Measurements from ENCODE around the gene TMEM184A. TPM values are rescaled to one million over a fixed set of nuclear protein-coding genes. Genes with fewer than 3 reads are reported as not detected.
A peak's percentile ranks its signal among the peaks of the same experiment; 100 is the strongest.

Gene TMEM184A
- total RNA-seq, 1 donor from 2014 or later, result not detected

- H3K9me3 Mint-ChIP-seq, result no peaks in the 10 kb centered on the region
- H3K27me3 Mint-ChIP-seq (ENCODE audit: low read depth), result no peaks in the 10 kb centered on the region
- H3K4me1 Mint-ChIP-seq, result no peaks in the 10 kb centered on the region
- H3K4me3 Mint-ChIP-seq, result no peak overlapping the region
- H3K27ac Mint-ChIP-seq (ENCODE audit: unreplicated experiment), result no peak overlapping the region
- no peak for DNase-seq (ENCODE audit: low read depth, low spot score)
- TF ChIP-seq CTCF (conservative IDR thresholded peaks at IDR 0.05), result no peak
- H3K36me3 Mint-ChIP-seq (ENCODE audit: low read depth), result peaks cover 7% of the 10 kb centered on the region
Measured at GRCh38 chr7:1494866-1495563, 61.0 kb downstream of the TMEM184A start.

- no peaks in the 10 kb centered on the region for H3K9me3 Mint-ChIP-seq
- DNase-seq (ENCODE audit: low read depth, low spot score), result no peak
- H3K36me3 Mint-ChIP-seq (ENCODE audit: low read depth), result peaks cover 7% of the 10 kb centered on the region
- TF ChIP-seq CTCF (conservative IDR thresholded peaks at IDR 0.05), result no peak
- H3K4me1 Mint-ChIP-seq, result no peaks in the 10 kb centered on the region
- no peak overlapping the region for H3K4me3 Mint-ChIP-seq
- no peak overlapping the region for H3K27ac Mint-ChIP-seq (ENCODE audit: unreplicated experiment)
- H3K27me3 Mint-ChIP-seq (ENCODE audit: low read depth), result no peaks in the 10 kb centered on the region
Measured at GRCh38 chr7:1494447-1494846, 61.6 kb downstream of the TMEM184A start.

- DNase-seq (ENCODE audit: low read depth, low spot score), result no peak
- TF ChIP-seq CTCF (conservative IDR thresholded peaks at IDR 0.05), result no peak
- no peak overlapping the region for H3K27ac Mint-ChIP-seq (ENCODE audit: unreplicated experiment)
Measured at GRCh38 chr7:1493571-1493970, 62.4 kb downstream of the TMEM184A start.

GRCh38 chr7:1493129-1493528 lies 62.9 kb downstream of the TMEM184A start:
- Mint-ChIP-seq H3K9me3 (no peaks in the 10 kb centered on the region), H3K4me1 (no peaks in the 10 kb centered on the region), H3K4me3 (no peak overlapping the region), H3K27ac (ENCODE audit: unreplicated experiment) (no peak overlapping the region), H3K27me3 (ENCODE audit: low read depth) (no peaks in the 10 kb centered on the region), H3K36me3 (ENCODE audit: low read depth) (peaks cover 7% of the 10 kb centered on the region)
- TF ChIP-seq CTCF (conservative IDR thresholded peaks at IDR 0.05), result no peak
- DNase-seq (ENCODE audit: low read depth, low spot score), result no peak

More at GRCh38 chr7:1493571-1493970, 62.4 kb downstream of the TMEM184A start:
- Mint-ChIP-seq H3K36me3 (ENCODE audit: low read depth) (peaks cover 7% of the 10 kb centered on the region), H3K9me3 (no peaks in the 10 kb centered on the region), H3K27me3 (ENCODE audit: low read depth) (no peaks in the 10 kb centered on the region), H3K4me1 (no peaks in the 10 kb centered on the region), H3K4me3 (no peak overlapping the region)

GRCh38 chr7:1492640-1493039 lies 63.4 kb downstream of the TMEM184A start:
- H3K9me3 Mint-ChIP-seq, result no peaks in the 10 kb centered on the region
- DNase-seq (ENCODE audit: low read depth, low spot score), result no peak
- TF ChIP-seq CTCF (conservative IDR thresholded peaks at IDR 0.05), result no peak

More at GRCh38 chr7:1492640-1493039, 63.4 kb downstream of the TMEM184A start:
- H3K4me3 Mint-ChIP-seq, result peak overlapping the region; percentile 42
- no peak overlapping the region for H3K27ac Mint-ChIP-seq (ENCODE audit: unreplicated experiment)
- H3K27me3 Mint-ChIP-seq (ENCODE audit: low read depth), result no peaks in the 10 kb centered on the region
- H3K36me3 Mint-ChIP-seq (ENCODE audit: low read depth), result peaks cover 7% of the 10 kb centered on the region
- H3K4me1 Mint-ChIP-seq, result no peaks in the 10 kb centered on the region

Other genes starting within 250 kb of the TMEM184A start
- gene MICALL2, start 96.7 kb downstream of the TMEM184A start, total RNA-seq, result 17.7 and 18.7 TPM in 2 replicates
- 123 and 134 TPM in 2 replicates for gene INTS1, start 51.8 kb downstream of the TMEM184A start, total RNA-seq
- 2.5 and 2.9 TPM in 2 replicates for gene MAFK, start 25.5 kb downstream of the TMEM184A start, total RNA-seq
- 50.6 and 57.8 TPM in 2 replicates for gene PSMG3, start 13.8 kb upstream of the TMEM184A start, total RNA-seq
- gene ELFN1, start 114.1 kb upstream of the TMEM184A start, total RNA-seq, result 8.5 and 9.4 TPM in 2 replicates

Data from neural crest cell (in vitro differentiated cells).